ENCODE results near the gene LRRN3.

DNA sequence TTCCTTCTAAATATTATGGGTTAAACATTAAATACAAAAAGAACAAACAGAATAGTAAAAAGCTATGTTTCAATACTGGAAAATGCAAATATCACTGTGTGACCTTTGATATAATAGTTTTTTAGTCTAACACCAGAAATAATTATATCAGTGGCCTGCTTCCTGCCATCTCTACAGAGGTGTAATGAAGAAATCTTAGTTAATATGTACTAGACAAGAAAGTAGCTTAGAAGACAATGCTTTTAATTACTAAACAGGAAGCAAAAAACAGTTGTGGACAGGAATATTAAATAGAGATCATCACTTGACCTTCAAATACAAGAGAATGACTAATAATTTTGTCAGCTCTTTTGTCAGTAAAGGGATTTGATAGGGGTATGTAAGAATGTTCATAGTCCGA is 47.4 kb upstream of the LRRN3 start:
- TF ChIP-seq, protein P1, sequence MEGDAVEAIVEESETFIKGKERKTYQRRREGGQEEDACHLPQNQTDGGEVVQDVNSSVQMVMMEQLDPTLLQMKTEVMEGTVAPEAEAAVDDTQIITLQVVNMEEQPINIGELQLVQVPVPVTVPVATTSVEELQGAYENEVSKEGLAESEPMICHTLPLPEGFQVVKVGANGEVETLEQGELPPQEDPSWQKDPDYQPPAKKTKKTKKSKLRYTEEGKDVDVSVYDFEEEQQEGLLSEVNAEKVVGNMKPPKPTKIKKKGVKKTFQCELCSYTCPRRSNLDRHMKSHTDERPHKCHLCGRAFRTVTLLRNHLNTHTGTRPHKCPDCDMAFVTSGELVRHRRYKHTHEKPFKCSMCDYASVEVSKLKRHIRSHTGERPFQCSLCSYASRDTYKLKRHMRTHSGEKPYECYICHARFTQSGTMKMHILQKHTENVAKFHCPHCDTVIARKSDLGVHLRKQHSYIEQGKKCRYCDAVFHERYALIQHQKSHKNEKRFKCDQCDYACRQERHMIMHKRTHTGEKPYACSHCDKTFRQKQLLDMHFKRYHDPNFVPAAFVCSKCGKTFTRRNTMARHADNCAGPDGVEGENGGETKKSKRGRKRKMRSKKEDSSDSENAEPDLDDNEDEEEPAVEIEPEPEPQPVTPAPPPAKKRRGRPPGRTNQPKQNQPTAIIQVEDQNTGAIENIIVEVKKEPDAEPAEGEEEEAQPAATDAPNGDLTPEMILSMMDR (IDR thresholded peaks at IDR 0.05 in 8 of 11, conservative IDR thresholded peaks at IDR 0.05 in 3 of 11) = no peak
- TF ChIP-seq POLR2A (IDR thresholded peaks at IDR 0.05) (no peak), POLR2AphosphoS5 (IDR thresholded peaks at IDR 0.05) (no peak)
